Tibial nerve (tissue), 4 donors: ENCODE measurements around the gene HAAO.

Source experiments
- CTCF ChIP-seq, 5 experiments: fragments of 200-600 bp in 3 of 5; fragments of 450-650 bp in 2 of 5; sonication (generic) in 3 of 5; IDR thresholded peaks; one replicate each; pipeline ENCODE4 v1.5.1; 2016 to 2019; ENCODE audit warnings: antibody characterized with exemption in 5 of 5, mild to moderate bottlenecking in 3 of 5, moderate library complexity in 2 of 5
- EP300 ChIP-seq, 2 donors: sonication (generic); formaldehyde crosslinking; IDR thresholded peaks; one replicate each; pipeline ENCODE4 v1.6.1; 2017; ENCODE audit warnings: antibody characterized with exemption in 2 of 2, mild to moderate bottlenecking in 1 of 2
- POLR2A ChIP-seq, 2 donors: fragments of 450-650 bp; IDR thresholded peaks; one replicate each; pipeline ENCODE4 v1.6.1; 2017; ENCODE audit warnings: antibody characterized with exemption in 2 of 2, mild to moderate bottlenecking in 2 of 2, moderate library complexity in 2 of 2

DNA sequence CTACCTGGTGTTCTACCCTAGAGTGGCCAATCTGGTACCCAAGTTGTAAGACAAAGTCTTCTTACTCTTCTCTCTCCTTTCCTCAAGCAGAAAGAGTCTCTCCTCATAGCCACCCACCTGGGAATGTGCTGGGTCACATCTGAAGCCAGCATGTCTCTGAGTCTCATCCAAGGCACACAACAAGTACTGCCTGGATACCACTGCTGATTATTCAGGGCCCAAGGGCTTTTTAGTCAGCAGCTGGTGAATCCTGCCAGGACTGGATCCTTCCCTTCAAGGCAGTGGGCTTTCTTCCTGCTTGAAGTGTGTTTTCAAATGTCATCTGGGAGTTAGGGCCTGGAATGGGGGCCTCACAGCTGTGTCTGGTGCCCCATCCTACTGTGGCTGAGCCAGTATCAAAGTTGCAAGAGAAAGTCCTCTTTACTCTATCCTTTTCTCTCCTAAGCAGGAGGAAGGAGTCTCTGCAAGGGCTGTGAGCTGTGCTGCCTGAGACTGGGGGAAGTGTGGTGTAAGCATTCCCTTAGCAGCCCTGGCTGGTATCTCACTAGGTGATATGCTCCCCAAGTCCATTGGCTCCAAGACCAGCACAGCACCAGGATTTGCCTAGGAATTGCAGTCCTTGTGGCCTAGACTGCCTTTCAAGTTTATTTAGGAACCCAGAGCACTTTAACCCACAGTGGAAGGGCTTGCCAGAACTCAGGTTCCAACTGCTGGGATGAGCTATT, 55.6 kb downstream of the HAAO start:
- TF ChIP-seq CTCF (IDR thresholded peaks at IDR 0.05), result no peak
- no peak for TF ChIP-seq POLR2A (IDR thresholded peaks at IDR 0.05)
- TF ChIP-seq EP300 (IDR thresholded peaks at IDR 0.05), result no peak
